Astrocyte of the spinal cord (primary cell): ENCODE results near the gene MAMDC4.
A peak's percentile ranks its signal among the peaks of the same experiment; 100 is the strongest.
"Not testable (repeated sequence)": the region's sequence is repeated elsewhere in the genome, so short reads cannot be mapped to it uniquely, and the experiment has no call there.

ENCODE experiments used
- DNase-seq: peaks from one replicate; pipeline ENCODE4 v3.0.0; 2011; ENCODE audit warnings: low read depth, low spot score
- H3K4me3 ChIP-seq: 2 replicates; pipeline ENCODE4 v1.5.1; 2011; ENCODE audit warnings: low read depth, mild to moderate bottlenecking, low read length, moderate library complexity
- CTCF ChIP-seq: IDR thresholded peaks from 2 replicates; pipeline ENCODE4 v1.5.1; 2012; ENCODE audit warnings: low read depth, mild to moderate bottlenecking, low read length, inconsistent platforms
- in situ Hi-C: cut with HindIII; loops from 2 replicates; pipeline ENCODE4 v1.10.0; 2017; ENCODE audit warnings: low sequenced_read_pairs

MAMDC4 gene

GRCh38 chr9:136875155-136875554, 23.0 kb downstream of the MAMDC4 start:
- no peak for DNase-seq
- in situ Hi-C loops = no loop called here
- H3K4me3 ChIP-seq = no peak overlapping the region
- TF ChIP-seq CTCF = no peak

GRCh38 chr9:136876476-136876875, 24.3 kb downstream of the MAMDC4 start:
- TF ChIP-seq CTCF = no peak
- DNase-seq = no peak
- no peak overlapping the region for H3K4me3 ChIP-seq
- in situ Hi-C loops = no loop called here

- H3K4me3 ChIP-seq = no peak overlapping the region
- in situ Hi-C loops = no loop called here
- no peak for DNase-seq
- no peak for TF ChIP-seq CTCF
Measured at GRCh38 chr9:136880651-136881050, 28.5 kb downstream of the MAMDC4 start.

- DNase-seq = no peak
- no peak for TF ChIP-seq CTCF
- in situ Hi-C loops = no loop called here
- no peak overlapping the region for H3K4me3 ChIP-seq
Measured at GRCh38 chr9:136881691-136882108, 29.6 kb downstream of the MAMDC4 start.

DNA sequence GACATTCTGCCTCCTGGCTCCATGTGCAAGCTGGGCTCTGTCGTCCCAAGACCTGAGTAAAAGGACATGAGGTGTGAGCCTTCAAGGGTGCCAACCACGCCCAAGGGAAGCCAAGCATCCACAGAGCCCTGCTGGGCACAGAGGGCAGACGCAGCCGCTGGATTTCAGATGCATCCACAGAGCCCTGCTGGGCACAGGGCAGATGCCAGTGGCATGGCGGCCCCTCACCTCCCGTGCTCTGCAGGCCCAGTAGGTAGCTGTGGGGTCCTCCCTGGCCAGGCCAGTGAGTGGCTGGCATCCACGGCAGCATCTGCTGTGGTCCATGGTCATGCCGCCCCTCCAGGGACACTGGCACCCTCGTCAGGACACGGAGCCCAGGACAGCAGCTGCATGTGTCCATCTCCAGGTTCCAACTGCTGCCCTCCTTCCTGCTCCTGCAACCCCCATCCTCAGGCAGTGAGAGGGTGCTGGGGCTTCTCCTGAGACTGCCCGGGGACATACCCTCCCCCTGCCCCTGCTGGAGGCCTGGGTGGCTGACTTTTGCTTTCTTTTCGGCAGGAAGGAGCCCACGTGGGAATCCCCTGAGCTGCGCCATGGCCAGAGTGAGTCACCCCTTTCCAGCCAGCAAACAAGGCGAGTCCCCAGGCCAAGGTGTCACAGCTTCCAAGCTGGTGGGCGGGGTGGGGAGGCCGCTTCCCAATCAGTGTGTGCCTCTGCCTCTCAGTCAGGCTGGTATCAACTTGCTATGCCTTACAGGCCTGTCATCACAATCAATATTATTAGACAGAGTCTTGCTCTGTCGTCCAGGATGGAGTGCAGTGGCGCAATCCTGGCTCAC, 30.2 kb downstream of the MAMDC4 start:
- no peak overlapping the region for H3K4me3 ChIP-seq
- DNase-seq = peak; percentile 67

GRCh38 chr9:136882947-136883283, 30.8 kb downstream of the MAMDC4 start:
- in situ Hi-C loops = not testable (repeated sequence)

More for the DNA sequence above, 30.2 kb downstream of the MAMDC4 start:
- TF ChIP-seq CTCF = no peak
- in situ Hi-C loops = no loop called here

GRCh38 chr9:136883670-136884069, 31.5 kb downstream of the MAMDC4 start:
- DNase-seq, H3K4me3 ChIP-seq, in situ Hi-C loops: not testable (repeated sequence)

More at GRCh38 chr9:136882947-136883283, 30.8 kb downstream of the MAMDC4 start:
- not testable (repeated sequence) for H3K4me3 ChIP-seq, DNase-seq
